Kidney capillary endothelial cell (primary cell): ENCODE measurements around the gene PDE4A.

Experiments
- DNase-seq: peaks from one replicate; pipeline ENCODE4 v3.0.0-alpha.2; 2018; ENCODE audit warnings: low spot score

Gene PDE4A

DNA sequence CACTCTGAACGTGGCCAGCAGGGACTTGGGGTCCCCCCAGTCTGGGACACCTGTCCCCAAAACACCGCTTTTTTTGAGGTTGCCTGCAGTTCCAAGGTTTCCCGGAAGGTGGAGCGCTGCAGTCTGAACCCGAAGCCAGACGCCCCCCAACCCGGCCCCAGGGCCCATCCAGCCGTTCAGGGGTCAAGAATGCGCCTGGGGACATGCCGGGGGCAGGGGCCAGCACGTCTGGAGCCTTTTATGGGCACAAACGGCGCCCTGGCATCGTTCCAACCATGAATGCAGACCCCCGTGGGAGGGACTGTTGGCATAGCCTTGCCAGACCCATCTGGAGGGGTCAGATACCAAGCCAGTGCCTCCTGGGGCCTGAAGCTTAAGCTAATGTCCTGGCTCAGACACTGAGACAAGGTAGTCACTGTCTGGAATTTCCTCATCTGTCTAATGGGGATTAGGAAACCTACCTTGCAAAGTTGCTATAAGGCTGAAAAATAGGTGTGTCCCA is 90.0 kb downstream of the PDE4A start:
- no peak for DNase-seq

GRCh38 chr19:10513223-10513622 is 92.9 kb downstream of the PDE4A start:
- no peak for DNase-seq

- DNase-seq = no peak
Observed at GRCh38 chr19:10514211-10515145, 94.1 kb downstream of the PDE4A start.

GRCh38 chr19:10516064-10516385 is 95.7 kb downstream of the PDE4A start:
- no peak for DNase-seq

- DNase-seq = no peak
Observed at GRCh38 chr19:10516671-10517286, 96.4 kb downstream of the PDE4A start.

GRCh38 chr19:10517361-10517759 is 97.0 kb downstream of the PDE4A start, which contains the start of gene S1PR5:
S1PR5 (minus strand) TSS chr19:10517447; CDS start chr19:10515011, 2,436 bp downstream.
- no peak for DNase-seq

DNA sequence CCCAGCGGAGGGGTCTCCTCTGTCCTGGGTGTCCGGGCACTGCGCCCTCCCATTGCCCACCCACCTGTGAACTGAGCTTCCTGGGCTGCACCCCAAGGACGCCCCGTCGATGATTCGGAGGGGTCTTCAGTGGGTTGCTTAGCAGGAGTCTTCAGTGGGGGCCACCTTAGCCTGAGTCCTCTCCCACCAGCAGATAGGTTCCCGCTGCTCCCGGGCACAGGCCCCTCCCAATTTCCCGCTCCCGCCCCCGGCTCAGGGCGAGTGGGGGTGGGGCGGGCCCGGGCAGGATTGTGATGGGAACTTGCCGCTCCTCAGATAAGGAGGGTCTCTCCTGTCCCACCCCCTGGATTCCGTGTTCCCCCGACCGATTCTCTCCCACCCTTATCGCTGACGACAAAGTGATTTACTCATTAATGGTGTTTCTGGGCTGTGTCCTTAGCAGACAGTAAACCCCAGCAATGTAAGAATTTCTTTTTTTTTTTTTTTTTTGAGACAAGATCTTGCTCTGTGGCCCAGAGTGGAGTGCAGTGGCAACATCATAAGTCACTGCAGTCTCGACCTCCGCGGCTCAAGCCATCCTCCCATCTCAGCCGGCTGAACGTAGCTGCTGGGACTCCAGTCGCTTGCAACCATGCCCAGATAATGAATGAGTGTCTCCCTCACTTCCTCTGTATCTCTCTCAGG is 97.6 kb downstream of the PDE4A start:
- DNase-seq = no peak

DNA sequence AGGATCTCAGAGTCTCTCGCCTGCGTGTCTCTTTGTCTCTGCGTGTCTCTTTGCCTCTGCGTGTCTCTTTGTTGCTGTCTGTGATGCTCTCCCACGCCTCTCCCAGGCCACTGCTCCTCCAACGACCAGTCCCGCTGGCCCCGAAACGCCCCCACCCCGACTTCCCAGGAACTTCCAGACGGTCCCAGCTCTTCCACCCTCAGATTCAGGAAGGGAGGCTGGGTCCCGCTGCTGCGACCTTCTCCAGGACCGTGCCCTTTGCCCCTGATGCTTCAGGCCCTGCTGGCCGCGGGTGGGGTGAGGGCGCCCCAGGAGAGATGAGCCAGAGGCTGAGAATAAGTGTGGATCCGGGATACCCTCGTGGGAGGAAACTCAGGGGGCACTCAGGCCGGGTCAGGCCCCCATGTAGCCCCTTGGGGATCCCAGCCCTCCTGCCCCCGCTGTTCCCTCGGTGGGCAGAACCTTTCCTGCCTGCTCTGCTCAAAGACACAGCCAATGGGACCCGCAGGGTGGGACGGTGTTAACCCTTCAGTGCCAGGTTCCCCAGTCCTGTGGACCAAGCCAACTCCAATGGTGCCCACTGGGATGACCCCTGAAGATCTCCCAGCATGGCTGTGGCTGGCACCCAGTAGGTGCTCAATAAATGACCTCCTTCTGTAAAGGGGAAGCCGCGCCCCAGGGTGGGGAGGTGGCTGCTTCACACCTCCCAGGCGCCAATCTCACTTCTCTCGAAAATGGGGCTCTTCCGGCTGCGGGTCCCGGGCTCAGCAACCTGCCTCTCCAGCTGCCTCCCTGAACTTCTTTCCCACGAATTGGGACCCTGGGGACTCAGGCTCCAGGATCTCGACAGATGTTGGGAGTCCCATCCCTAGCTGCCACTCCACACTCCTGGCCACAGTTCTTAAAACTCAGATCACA is 98.4 kb downstream of the PDE4A start:
- no peak for DNase-seq
